Medulla oblongata (tissue), 1 donor: Measurements from ENCODE around the gene KXD1.
"Not testable (repeated sequence)": the region's sequence is repeated elsewhere in the genome, so short reads cannot be mapped to it uniquely, and the experiment has no call there.

Source experiments
- DNase-seq: peaks from one replicate; pipeline ENCODE4 v3.0.0-alpha.2; 2015; ENCODE audit errors: extremely low spot score

Gene KXD1

GRCh38 chr19:18536475-18536874 lies 21.2 kb upstream of the KXD1 start:
- no peak for DNase-seq

DNA sequence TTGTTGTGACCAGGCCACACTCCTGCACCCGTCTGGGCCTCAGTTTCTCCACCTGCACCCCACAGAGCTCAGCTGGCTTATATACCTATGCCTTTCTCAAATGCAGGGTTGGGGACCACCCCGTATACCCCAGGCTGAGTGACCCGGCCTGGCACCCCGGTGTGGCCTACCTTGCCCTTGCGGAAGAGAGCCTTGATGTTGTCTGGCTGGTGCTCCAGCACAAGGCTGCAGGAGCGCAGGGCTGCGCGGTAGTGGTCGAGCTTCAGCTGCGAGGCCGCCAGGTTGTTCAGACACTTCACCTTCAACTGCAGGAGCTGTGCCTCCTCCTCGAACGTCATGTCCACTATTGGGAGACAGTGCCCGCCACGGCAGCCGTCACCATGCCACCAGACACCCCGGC lies 20.2 kb upstream of the KXD1 start:
- DNase-seq: no peak

DNA sequence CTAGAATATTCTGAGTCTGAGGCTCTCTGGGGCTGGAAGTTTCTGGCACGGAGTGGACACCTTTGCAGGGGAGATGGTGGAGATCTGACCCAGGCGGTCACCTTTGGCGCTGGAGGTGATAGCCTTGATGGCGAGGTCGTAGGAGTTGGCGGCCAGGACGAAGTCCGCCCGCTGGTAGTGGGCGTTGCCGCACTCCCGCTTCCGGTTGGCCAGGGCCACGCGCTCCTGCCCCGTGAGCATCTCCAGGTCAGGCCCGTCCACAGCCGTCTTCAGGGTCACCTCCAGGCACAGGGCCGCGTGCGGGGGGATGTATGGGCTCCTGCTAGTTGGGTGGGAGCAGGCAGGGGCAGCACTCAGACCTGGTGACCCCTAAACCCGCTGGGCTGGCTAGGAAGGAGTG lies 19.6 kb upstream of the KXD1 start:
- DNase-seq: no peak

DNA sequence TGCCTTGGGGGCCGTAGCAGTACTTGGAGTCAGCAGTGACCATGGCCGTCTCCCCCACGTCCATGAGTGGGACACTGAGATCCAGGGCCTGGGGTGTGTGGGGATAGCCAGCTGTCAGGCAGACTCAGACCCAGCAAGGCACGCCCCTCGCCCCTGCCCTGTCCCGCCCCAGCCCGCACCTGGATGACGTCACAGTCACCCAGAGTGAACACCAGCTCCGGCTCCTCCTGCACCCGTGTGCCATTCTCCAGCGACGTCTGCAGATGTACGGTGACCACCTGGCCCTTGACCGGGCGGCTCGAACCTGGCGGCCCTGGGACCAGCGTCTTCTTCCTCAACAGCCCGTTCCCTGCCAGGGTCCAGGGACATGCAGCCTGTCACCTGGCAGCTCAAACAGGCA lies 18.3 kb upstream of the KXD1 start:
- no peak for DNase-seq

GRCh38 chr19:18540200-18540599 lies 17.5 kb upstream of the KXD1 start:
- not testable (repeated sequence) for DNase-seq

GRCh38 chr19:18541258-18541991 lies 16.2 kb upstream of the KXD1 start:
- DNase-seq: no peak

GRCh38 chr19:18541992-18542940 lies 15.4 kb upstream of the KXD1 start:
- no peak for DNase-seq

GRCh38 chr19:18542941-18543813 lies 14.5 kb upstream of the KXD1 start, which contains the start of gene FKBP8:
TSS of gene FKBP8 (minus strand) at chr19:18543573. CDS start at chr19:18541970, 1,603 bp downstream.
- DNase-seq: peak; percentile 94

GRCh38 chr19:18543814-18544475 lies 13.7 kb upstream of the KXD1 start:
- peak; percentile 42 for DNase-seq

DNA sequence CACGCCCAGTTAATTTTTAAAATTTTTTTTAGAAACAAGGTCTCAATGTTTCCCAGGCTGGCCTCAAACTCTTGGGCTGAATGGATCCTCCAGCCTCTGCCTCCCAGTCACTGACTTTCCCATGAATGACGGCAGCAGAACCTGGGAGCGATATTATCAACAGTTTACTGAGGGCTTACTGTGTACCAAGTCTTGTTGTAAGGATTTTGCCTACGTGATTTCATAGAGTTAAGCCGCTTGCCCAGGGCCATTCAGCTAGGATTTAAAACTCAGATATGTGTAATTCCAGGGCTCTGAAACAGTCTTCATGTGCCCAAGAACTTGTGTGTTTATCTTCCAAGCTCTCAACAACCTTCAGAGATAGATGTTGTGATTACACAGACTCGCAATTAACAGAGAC lies 6.0 kb upstream of the KXD1 start:
- no peak for DNase-seq

GRCh38 chr19:18558202-18558555 lies 509 bp downstream of the KXD1 start:
- no peak for DNase-seq

DNA sequence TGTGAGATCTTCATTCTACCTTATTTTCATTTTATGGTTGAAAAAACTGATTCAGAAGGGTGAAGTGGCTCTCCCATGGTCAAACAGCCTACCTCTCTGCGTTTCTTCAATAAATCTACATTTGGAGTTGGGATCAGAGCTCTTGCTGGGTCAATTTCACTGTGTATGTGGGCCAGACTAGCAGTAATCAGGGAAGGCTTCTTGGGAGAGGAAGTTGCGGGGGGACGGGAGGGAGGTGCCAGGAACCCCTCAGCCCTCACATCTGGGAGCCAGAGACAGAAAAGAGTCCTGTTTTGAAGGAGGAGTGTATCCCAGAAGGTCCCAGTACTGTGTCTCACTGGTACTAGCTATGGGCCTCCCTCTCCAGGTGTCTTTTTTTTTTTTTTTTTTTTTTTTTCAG lies 934 bp downstream of the KXD1 start:
- no peak for DNase-seq

GRCh38 chr19:18559685-18560084 lies 2.0 kb downstream of the KXD1 start:
- DNase-seq: no peak

- no peak for DNase-seq
These were observed 4.4 kb downstream of the KXD1 start for GRCh38 chr19:18562086-18562485.

DNA sequence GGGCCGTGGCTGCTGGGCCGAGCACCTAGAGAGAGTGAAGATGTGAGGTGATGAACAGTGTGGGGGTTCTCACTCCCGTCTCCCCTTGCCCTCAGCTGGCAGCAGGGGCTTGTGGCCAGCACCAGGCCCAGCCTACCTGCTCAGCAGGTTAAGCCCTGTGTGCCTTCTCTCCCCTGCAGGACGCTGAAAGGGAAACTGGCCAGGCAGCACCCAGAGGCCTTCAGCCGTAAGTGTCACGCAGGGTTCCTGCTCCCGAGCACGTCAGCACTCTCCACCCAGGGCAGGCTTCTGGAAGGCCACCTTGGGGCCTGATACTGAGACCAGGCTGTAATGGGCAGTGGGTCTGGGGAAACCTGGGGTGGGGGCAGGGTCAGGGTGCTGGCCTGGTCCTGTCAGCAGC lies 9.3 kb downstream of the KXD1 start:
- DNase-seq: no peak

DNA sequence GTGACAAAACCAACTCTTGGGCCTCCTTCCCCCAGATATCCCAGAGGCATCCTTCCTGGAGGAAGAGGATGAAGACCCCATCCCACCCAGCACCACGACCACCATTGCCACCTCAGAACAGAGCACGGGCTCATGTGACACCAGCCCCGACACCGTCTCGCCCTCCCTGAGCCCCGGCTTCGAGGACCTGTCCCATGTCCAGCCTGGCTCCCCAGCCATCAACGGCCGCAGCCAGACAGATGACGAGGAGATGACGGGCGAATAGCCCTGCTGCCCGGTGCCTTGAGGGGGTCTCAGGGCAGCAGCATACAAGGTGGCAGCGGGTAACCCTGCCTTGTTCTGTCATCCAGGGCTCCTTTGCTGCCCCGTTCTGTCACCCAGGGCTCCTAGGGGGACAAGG lies 10.7 kb downstream of the KXD1 start:
- DNase-seq: no peak

DNA sequence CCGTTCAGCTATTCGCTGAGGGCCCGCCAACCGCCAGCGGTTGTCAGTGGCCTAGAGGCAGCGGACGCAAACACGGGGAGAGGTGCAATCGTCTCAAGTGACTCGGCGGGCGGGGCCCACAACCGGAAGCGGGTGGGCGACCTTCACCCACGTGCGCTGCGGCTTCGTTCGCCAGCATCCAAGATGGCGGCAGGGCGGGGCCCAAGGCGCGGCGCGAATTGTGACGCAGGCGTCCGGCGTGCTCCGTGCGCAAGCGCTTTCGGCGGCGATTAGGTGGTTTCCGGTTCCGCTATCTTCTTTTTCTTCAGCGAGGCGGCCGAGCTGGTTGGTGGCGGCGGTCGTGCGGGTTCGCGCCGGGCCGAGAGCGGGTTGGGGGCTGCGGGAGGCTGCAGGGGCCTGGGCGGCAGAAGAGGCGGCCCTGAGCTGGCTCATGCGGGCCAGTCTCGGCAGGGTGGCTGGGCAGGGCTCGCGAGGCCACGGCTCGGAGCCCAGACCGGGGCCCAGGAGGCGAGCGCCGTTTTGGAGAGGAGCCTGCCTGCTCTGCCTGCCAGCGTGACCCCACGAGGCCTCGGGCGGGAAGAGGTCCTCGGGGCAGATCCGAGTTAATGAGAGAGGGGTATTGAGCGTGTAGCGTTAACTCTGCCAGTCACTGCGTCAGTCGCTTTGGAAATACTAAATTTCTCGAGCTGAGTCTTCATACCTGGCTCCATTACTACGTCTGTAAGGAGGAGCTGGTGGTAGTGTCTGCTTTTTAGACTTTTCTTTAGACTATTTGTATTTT lies 14.1 kb downstream of the KXD1 start, which contains the start of gene UBA52:
Gene UBA52, plus strand, starts transcription at position 294 of the 781 bp plus-strand sequence. CDS start 1,444 bp downstream, outside the sequence.
- DNase-seq: peak; percentile 97

DNA sequence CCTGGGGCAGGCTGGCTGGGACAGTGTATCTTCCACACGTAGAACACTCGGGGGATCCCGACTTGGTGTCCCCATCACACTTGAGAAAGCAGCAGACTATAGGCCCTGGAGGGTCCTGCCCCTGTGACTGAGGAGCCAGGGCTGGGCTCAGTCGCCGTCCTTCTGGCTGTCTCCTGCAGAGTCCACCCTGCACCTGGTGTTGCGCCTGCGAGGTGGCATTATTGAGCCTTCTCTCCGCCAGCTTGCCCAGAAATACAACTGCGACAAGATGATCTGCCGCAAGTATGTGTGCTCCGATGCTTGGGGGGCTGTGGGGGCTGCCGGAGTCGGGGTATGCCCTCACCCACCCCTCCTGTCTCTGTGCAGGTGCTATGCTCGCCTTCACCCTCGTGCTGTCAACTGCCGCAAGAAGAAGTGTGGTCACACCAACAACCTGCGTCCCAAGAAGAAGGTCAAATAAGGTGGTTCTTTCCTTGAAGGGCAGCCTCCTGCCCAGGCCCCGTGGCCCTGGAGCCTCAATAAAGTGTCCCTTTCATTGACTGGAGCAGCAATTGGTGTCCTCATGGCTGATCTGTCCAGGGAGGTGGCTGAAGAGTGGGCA lies 17.1 kb downstream of the KXD1 start:
- DNase-seq: no peak

- no peak for DNase-seq
These were observed 18.7 kb downstream of the KXD1 start for GRCh38 chr19:18576383-18576782.

GRCh38 chr19:18577365-18577914 lies 19.8 kb downstream of the KXD1 start:
- DNase-seq: no peak
